GM21786 (cell line): ENCODE measurements around the gene PDE12.

ENCODE experiments used
- ATAC-seq: cut with Tn5 transposase; IDR thresholded peaks from one replicate; pipeline ENCODE4 v1.9.1; 2021; ENCODE audit not compliant: unreplicated experiment

Gene PDE12

DNA sequence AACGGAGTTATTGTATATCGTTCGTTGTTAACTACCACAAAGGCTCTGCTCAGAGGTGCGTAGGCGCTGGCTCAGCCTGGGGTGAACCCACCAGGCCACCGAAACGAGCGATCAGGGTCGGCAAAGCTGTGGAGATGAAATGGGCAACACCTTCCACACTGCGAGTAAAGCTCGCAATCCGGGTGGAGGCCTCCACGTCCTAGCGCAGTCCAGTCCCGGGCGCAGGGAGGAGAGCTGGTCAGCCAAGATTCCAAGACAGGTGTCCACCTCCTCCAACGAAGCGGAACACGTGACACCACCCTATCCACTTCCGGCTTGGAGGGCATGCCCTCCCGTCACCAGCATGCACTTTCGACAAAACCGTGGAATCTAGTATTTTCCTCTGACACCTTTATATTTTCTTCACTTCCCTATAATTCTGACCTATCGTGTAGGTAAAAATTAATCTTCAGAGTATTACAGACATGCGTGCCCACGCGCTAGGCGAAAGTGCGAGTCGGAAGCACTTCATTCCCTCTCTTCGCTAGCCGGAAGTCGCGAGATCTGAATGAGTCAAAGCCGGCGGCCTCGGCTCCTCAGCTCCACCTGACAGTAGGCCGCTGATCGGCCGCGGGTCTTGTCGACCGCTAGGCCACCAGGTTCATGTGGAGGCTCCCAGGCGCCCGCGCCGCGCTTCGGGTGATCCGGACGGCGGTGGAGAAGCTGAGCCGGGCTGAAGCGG is at the start of gene PDE12:
Gene PDE12 (plus strand): TSS at position 537 of the 721 bp plus-strand sequence. CDS start 106 bp downstream, at position 643.
- peak; percentile 85 for ATAC-seq

GRCh38 chr3:57512166-57512565 is 43.9 kb upstream of the PDE12 start:
- ATAC-seq = no peak

GRCh38 chr3:57518276-57518915 is 37.7 kb upstream of the PDE12 start:
- ATAC-seq = no peak

- no peak for ATAC-seq
Observed at GRCh38 chr3:57530071-57530608, 25.9 kb upstream of the PDE12 start.

DNA sequence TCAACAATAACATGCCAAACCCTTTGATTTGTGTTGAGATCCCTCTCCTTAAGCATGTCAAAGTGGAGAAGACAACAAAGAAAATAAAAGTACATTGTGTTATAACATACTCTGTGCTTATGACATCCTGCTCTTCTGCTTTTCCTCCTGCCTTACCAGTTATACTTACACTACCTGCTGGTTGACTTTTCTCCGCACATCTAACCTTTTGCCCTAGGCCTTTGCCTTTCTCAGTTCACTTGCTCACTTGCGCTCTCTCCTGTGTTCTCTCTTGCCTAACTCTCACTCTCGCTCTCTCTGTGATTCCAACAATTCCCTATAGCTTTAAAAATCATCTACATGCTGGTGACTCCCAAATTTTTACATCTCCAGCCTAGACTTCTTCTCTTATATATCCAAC is 17.6 kb upstream of the PDE12 start:
- no peak for ATAC-seq

GRCh38 chr3:57544181-57545125 is 11.6 kb upstream of the PDE12 start, which contains the start of gene DNAH12:
Gene DNAH12, minus strand, starts transcription at chr3:57544344. Its CDS starts 1,474 bp downstream, at chr3:57542870.
- no peak for ATAC-seq

- no peak for ATAC-seq
Observed at GRCh38 chr3:57545636-57546268, 10.3 kb upstream of the PDE12 start.

GRCh38 chr3:57546616-57547015 is 9.5 kb upstream of the PDE12 start:
- ATAC-seq = no peak

GRCh38 chr3:57555306-57555705 is 768 bp upstream of the PDE12 start:
- no peak for ATAC-seq

DNA sequence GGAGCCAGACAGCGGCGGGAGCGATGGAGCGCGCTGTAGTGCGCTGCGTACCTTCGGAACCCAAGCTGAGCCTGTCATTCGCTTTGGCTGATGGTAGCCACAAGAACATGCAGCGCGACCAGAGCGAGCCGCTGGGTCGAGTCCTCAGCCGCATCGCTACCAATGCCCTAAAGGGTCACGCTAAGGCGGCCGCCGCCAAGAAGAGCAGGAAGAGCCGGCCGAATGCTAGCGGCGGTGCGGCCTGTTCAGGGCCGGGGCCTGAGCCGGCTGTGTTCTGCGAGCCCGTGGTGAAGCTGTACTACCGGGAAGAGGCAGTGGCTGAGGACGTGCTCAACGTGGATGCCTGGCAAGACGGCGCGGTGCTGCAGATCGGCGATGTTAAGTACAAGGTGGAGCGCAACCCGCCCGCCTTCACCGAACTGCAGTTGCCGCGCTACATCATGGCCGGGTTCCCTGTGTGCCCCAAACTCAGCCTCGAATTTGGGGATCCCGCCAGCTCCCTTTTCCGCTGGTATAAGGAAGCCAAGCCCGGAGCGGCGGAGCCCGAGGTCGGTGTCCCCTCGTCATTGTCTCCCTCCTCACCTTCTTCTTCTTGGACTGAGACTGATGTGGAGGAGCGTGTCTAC is 498 bp downstream of the PDE12 start:
- peak; percentile 30 for ATAC-seq

- ATAC-seq = no peak
Observed at GRCh38 chr3:57557085-57557537, 1.0 kb downstream of the PDE12 start.

DNA sequence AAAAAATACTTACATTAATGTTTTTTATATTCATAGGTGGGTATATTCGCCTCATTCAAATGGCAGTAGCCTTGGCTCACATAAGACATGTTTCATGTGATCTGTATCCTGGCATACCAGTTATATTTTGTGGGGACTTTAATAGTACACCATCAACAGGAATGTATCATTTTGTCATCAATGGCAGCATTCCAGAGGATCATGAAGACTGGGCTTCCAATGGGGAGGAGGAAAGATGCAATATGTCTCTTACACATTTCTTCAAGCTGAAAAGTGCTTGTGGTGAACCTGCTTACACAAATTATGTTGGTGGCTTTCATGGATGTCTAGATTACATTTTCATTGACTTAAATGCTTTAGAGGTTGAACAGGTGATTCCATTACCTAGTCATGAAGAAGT is 3.5 kb downstream of the PDE12 start:
- no peak for ATAC-seq

DNA sequence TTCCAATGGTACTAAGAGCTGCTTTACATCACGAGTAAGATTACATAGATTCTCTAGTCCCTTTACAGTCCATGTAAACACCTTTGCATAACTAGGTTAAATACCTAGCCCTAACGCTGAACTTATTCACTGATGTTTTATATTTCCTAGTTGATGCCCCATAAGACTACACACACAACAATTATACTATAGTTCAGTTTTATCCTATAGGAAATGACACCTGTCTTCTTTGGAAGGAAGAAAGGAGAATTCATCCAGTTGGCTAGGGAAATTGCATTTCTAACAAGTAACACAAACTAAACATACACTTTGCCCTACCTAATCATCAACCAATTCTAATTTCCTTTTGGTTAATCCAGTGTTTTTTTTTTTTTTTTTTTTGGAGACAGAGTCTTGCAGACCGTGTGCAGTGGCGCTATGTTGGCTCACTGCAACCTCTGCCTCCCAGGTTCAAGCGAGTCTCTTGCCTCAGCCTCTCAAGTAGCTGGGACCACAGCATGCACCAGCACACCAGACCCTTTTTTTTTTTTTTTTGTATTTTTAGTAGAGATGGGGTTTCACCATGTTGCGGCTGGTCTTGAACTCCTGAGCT is 13.9 kb downstream of the PDE12 start:
- no peak for ATAC-seq

DNA sequence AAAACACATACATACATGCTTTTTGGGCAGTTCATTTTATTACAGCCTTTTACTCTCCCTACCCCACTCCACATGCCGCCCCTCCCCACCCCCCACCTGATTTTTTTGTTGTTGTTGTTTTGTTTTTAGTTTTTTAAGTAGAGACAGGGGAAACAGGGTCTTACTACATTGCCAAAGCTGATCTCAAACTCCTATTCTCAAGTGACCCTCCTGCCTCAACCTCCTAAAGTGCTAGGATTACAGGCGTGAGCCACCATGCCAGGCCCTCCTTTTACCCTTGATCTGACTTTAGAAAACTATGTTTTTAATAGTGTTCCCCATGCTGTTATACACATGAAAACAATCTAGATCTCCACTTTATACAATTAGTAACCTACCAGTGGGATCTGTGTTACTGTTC is 14.8 kb downstream of the PDE12 start:
- ATAC-seq = no peak

- ATAC-seq = no peak
Observed at GRCh38 chr3:57572096-57572495, 16.0 kb downstream of the PDE12 start.

- no peak for ATAC-seq
Observed at GRCh38 chr3:57575966-57576626, 20.0 kb downstream of the PDE12 start.

GRCh38 chr3:57577801-57578200 is 21.7 kb downstream of the PDE12 start:
- ATAC-seq = no peak

- ATAC-seq = no peak
Observed at GRCh38 chr3:57582474-57583168, 26.5 kb downstream of the PDE12 start.

DNA sequence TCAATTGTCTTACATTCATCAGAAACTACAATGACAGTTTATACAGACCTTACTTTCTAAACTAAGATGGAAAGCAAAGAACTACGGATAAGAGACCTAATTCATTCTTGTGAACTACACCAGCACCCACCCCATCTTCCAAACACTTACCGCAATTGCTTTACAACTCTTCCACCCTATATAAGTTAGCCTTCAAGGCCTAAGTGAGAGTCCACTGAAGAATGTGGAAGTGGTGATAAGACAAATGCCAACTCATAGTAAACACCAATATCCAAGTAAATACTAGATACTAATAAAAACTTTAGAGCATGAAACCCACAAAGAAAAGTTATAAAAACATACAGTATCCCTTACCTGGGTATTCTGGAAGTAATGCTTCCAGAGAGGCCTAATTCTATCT is 27.5 kb downstream of the PDE12 start:
- no peak for ATAC-seq
